ENCODE results near the gene TRPC4. TPM values are rescaled to one million over a fixed set of nuclear protein-coding genes. Genes with fewer than 3 reads are reported as not detected.

TRPC4 gene
- total RNA-seq, 1 donor from 2014 or later = 6.1 TPM

DNA sequence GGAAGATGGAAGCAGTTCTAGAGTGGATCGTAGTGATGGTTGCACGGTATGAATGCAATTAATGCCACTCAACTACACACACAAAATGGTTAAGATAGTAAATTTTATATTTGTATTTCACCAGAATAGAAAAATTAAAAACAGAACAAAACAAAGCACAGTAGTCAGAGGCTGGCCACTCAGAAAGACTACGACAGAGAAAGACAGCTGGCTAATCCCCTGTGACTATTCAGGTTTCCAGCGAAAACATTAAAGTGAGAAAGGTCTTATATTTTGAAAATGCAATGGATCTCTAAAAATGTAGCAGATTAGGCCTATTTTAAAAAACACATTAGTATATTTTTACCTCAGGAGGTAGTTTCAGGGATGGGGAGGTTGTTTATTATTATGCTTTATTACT lies 139.7 kb downstream of the TRPC4 start:
- Mint-ChIP-seq H3K4me1 (ENCODE audit: unreplicated experiment) (no peaks in the 10 kb centered on the region), H3K4me3 (no peak overlapping the region), H3K9me3 (no peaks in the 10 kb centered on the region)

GRCh38 chr13:37716420-37717195 lies 153.0 kb downstream of the TRPC4 start:
- Mint-ChIP-seq H3K27ac (no peak overlapping the region), H3K4me1 (ENCODE audit: unreplicated experiment) (no peaks in the 10 kb centered on the region), H3K9me3 (no peaks in the 10 kb centered on the region)

More for the DNA sequence above, 139.7 kb downstream of the TRPC4 start:
- H3K27me3 Mint-ChIP-seq = no peaks in the 10 kb centered on the region
- H3K27ac Mint-ChIP-seq = no peak overlapping the region
- TF ChIP-seq CTCF (conservative IDR thresholded peaks at IDR 0.05) = no peak
- DNase-seq (ENCODE audit: extremely low spot score, unreplicated experiment) = no peak
- no peaks in the 10 kb centered on the region for H3K36me3 Mint-ChIP-seq

DNA sequence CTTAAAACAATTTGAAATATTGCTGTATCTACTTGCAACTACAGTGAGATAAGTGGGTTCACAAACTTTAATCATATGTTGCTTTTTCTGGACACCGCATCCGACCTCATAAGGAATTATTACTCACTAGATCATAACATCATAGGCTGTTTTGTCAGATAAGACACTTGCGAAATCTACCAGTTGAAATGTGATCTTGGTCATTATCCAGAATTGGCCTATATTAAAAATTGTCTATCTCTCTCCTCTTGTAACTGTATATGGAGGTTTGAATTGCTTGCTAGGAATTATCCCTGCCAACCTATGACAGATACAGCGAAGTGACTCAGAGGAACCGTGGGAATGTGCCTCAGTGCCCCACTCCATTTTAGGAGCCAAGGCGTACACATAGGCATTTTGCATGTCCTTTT lies 154.0 kb downstream of the TRPC4 start:
- Mint-ChIP-seq H3K4me1 (ENCODE audit: unreplicated experiment) (no peaks in the 10 kb centered on the region), H3K9me3 (no peaks in the 10 kb centered on the region), H3K27ac (no peak overlapping the region), H3K27me3 (no peaks in the 10 kb centered on the region), H3K4me3 (no peak overlapping the region), H3K36me3 (no peaks in the 10 kb centered on the region)
- TF ChIP-seq CTCF (conservative IDR thresholded peaks at IDR 0.05) = no peak
- no peak for DNase-seq (ENCODE audit: extremely low spot score, unreplicated experiment)

More at GRCh38 chr13:37716420-37717195, 153.0 kb downstream of the TRPC4 start:
- DNase-seq (ENCODE audit: extremely low spot score, unreplicated experiment) = no peak
- no peaks in the 10 kb centered on the region for H3K36me3 Mint-ChIP-seq
- no peak for TF ChIP-seq CTCF (conservative IDR thresholded peaks at IDR 0.05)
- H3K27me3 Mint-ChIP-seq = no peaks in the 10 kb centered on the region
- H3K4me3 Mint-ChIP-seq = no peak overlapping the region

DNA sequence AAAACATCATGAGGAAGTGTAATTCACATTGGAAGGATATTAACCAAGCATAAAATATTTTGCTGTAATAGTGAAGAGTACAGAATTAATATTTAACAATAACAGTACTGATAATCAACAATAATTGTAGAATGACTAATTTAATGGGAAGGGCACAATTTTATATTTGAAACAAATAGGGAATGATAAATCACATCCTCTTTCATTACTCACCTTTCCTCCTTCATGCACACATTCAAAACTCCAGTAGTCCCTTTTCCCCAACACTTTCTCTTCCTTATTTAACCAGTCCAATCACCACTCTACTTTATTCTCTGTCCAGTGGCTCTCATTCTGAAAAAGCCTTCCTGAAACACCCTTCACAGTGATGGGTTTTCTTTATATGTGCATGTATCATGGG lies 160.3 kb downstream of the TRPC4 start:
- no peaks in the 10 kb centered on the region for H3K9me3 Mint-ChIP-seq

DNA sequence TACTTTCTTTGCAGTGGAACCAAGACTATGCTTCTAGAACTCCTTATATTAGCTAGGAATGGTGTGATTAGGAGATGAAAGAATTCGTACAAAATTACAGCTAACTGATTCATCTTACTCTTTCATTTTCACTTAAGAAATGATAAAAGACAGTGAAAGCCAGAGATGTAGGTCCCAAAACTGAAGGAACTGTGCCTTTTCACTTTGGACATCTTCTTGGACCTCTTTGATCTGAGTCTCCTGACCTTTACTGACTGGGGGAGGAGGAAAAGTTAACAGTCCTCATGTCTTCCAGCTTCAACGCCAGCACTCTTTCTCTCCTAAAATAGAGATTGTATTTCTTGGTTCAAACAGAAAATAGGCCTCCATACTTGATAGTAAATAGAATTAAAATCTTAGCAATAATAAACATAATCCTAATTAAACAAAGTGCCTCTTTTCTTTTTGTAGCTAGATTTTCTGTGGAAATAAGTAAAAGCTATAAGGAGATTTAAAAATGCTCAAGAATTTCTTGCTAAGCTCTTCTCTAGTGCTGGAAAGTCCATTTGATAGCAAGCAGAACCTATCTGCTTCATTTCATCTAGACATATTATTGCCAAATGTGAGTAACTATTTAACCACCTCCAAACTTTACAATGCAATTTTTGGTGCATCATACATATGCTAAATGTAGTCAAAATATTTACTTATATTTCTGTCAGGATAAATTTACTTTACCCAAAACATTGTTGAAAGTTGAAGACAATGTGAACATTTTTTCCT lies 161.7 kb downstream of the TRPC4 start:
- no peak overlapping the region for H3K27ac Mint-ChIP-seq
- no peaks in the 10 kb centered on the region for H3K9me3 Mint-ChIP-seq
- H3K36me3 Mint-ChIP-seq = no peaks in the 10 kb centered on the region
- H3K4me3 Mint-ChIP-seq = no peak overlapping the region
- no peaks in the 10 kb centered on the region for H3K27me3 Mint-ChIP-seq
- H3K4me1 Mint-ChIP-seq (ENCODE audit: unreplicated experiment) = no peaks in the 10 kb centered on the region
- no peak for DNase-seq (ENCODE audit: extremely low spot score, unreplicated experiment)
- no peak for TF ChIP-seq CTCF (conservative IDR thresholded peaks at IDR 0.05)

More for the DNA sequence above, 160.3 kb downstream of the TRPC4 start:
- Mint-ChIP-seq H3K36me3 (no peaks in the 10 kb centered on the region), H3K27ac (no peak overlapping the region), H3K4me3 (no peak overlapping the region), H3K27me3 (no peaks in the 10 kb centered on the region), H3K4me1 (ENCODE audit: unreplicated experiment) (no peaks in the 10 kb centered on the region)
- DNase-seq (ENCODE audit: extremely low spot score, unreplicated experiment) = no peak
- TF ChIP-seq CTCF (conservative IDR thresholded peaks at IDR 0.05) = no peak

All from type B pancreatic cell (in vitro differentiated cells).